ENCODE results near the gene ADCY1. TPM values are rescaled to one million over a fixed set of nuclear protein-coding genes. Genes with fewer than 3 reads are reported as not detected.

The ADCY1 gene
- total RNA-seq, 4 donors from 2014 or later: 2.5 to 9.0 (median 5.6) TPM

DNA sequence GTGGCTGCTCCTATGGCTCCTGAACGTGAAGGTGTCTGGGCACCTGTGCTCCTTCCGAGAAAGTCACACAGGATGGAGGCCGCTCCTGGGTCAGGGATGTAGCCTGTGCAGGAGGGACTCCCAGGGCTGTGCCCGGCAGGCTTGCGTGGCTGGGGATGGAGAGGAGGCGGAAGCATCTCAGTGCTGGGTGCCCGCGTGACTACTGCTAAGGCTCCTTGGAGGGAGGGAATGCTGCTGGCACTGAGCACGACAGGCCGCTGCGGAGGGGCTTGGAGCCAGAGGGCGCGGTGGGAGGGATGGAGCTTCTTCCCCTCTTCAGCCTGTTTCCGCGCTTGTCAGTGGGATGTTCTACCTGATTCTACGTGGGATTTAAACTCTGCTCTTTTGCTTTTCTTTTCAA lies 35.0 kb downstream of the ADCY1 start:
- Histone ChIP-seq H3K4me1 (no peaks in the 10 kb centered on the region), H3K4me3 (no peak overlapping the region), H3K9me3 (peaks cover 0 to 42% (median 0%) of the 10 kb centered on the region in 4 donors), H3K27ac (no peak overlapping the region), H3K27me3 (no peaks in the 10 kb centered on the region), H3K36me3 (no peaks in the 10 kb centered on the region)
- WGBS, 2 donors: 93% methylated on average over 16 of the region's 16 CpGs
- TF ChIP-seq POLR2A (IDR thresholded peaks at IDR 0.05) (no peak), EP300 (IDR thresholded peaks at IDR 0.05) (no peak), CTCF (IDR thresholded peaks at IDR 0.05) (no peak)
- DNase-seq (ENCODE audit: low spot score in 2 of 2): no peak

DNA sequence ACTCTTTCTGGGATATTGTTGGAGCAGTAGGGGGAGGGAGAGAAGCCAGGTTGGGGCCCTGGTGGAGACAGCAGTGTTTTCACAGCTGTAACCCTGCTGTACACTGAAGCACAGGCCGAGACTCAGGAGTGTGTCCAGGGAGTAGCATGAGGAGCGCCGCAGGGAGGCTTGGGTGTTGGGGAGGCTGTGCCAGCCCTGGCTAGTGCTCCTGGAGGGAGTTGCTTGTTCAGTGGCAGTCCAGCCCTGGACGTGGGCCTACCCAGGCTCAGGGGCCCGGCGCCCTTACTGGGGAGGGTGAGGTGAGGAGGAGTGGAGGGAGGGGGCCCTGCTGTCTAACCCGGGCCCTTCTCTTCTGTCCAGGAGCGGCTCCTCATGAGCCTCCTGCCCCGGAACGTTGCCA lies 35.9 kb downstream of the ADCY1 start:
- 83% methylated on average over 7 to 10 of the region's 10 CpGs for WGBS, 2 donors
- H3K27ac ChIP-seq: no peak overlapping the region
- H3K27me3 ChIP-seq: no peaks in the 10 kb centered on the region
- H3K9me3 ChIP-seq: peaks cover 0 to 45% (median 1%) of the 10 kb centered on the region in 4 donors
- H3K36me3 ChIP-seq: no peaks in the 10 kb centered on the region
- no peaks in the 10 kb centered on the region for H3K4me1 ChIP-seq
- DNase-seq (ENCODE audit: low spot score in 2 of 2): no peak
- H3K4me3 ChIP-seq: no peak overlapping the region
- TF ChIP-seq EP300 (IDR thresholded peaks at IDR 0.05) (no peak), CTCF (IDR thresholded peaks at IDR 0.05) (no peak), POLR2A (IDR thresholded peaks at IDR 0.05) (no peak)

GRCh38 chr7:45610660-45611299 lies 36.6 kb downstream of the ADCY1 start:
- H3K27me3 ChIP-seq: no peaks in the 10 kb centered on the region
- no peak overlapping the region for H3K4me3 ChIP-seq
- DNase-seq (ENCODE audit: low spot score in 2 of 2): no peak
- WGBS, 2 donors: 77 to 79% methylated on average over 3 of the region's 3 CpGs
- H3K36me3 ChIP-seq: no peaks in the 10 kb centered on the region
- peaks cover 0 to 49% (median 3%) of the 10 kb centered on the region in 4 donors for H3K9me3 ChIP-seq
- H3K27ac ChIP-seq: no peak overlapping the region
- H3K4me1 ChIP-seq: no peaks in the 10 kb centered on the region
- no peak for TF ChIP-seq POLR2A (IDR thresholded peaks at IDR 0.05)
- no peak for TF ChIP-seq EP300 (IDR thresholded peaks at IDR 0.05)
- no peak for TF ChIP-seq CTCF (IDR thresholded peaks at IDR 0.05)

GRCh38 chr7:45617166-45617565 lies 43.0 kb downstream of the ADCY1 start:
- H3K9me3 ChIP-seq: peaks cover 0 to 83% (median 7%) of the 10 kb centered on the region in 4 donors
- 68 to 76% methylated on average over 2 to 3 of the region's 3 CpGs for WGBS, 2 donors
- H3K27ac ChIP-seq: no peak overlapping the region
- no peaks in the 10 kb centered on the region for H3K36me3 ChIP-seq
- H3K4me3 ChIP-seq: no peak overlapping the region
- DNase-seq (ENCODE audit: low spot score in 2 of 2): no peak
- no peaks in the 10 kb centered on the region for H3K27me3 ChIP-seq
- no peaks in the 10 kb centered on the region for H3K4me1 ChIP-seq
- TF ChIP-seq POLR2A (IDR thresholded peaks at IDR 0.05): no peak

- no peak overlapping the region for H3K27ac ChIP-seq
- H3K9me3 ChIP-seq: peaks cover 0 to 37% (median 1%) of the 10 kb centered on the region in 4 donors
- peaks cover 0 to 5% (median 0%) of the 10 kb centered on the region in 4 donors for H3K4me1 ChIP-seq
- H3K27me3 ChIP-seq: no peaks in the 10 kb centered on the region
- no peak overlapping the region for H3K4me3 ChIP-seq
- no peak for TF ChIP-seq CTCF (IDR thresholded peaks at IDR 0.05)
- no peak for TF ChIP-seq POLR2A (IDR thresholded peaks at IDR 0.05)
- TF ChIP-seq EP300 (IDR thresholded peaks at IDR 0.05): no peak
- no peaks in the 10 kb centered on the region for H3K36me3 ChIP-seq
- no peak for DNase-seq (ENCODE audit: low spot score in 2 of 2)
- 72 to 76% methylated on average over 9 of the region's 9 CpGs for WGBS, 2 donors
Observed at GRCh38 chr7:45622058-45622457, 47.9 kb downstream of the ADCY1 start.
